Vagina (tissue), 2 donors: ENCODE results near the gene CRY2. TPM values are rescaled to one million over a fixed set of nuclear protein-coding genes. Genes with fewer than 3 reads are reported as not detected.

Experiments used
- DNase-seq, 2 donors: peaks; one replicate each; pipeline ENCODE4 v3.0.0-alpha.2; 2017; ENCODE audit errors: extremely low spot score in 2 of 2
- H3K27ac ChIP-seq: fragments of 200-600 bp; sonication (generic); one replicate; pipeline ENCODE4 v1.5.1; 2019
- H3K27me3 ChIP-seq: fragments of 200-600 bp; sonication (generic); one replicate; pipeline ENCODE4 v1.5.1; 2019
- H3K36me3 ChIP-seq, 2 donors: fragments of 200-600 bp; sonication (generic); one replicate each; pipeline ENCODE4 v1.5.1; 2017 to 2019
- H3K4me1 ChIP-seq: fragments of 200-600 bp; sonication (generic); one replicate; pipeline ENCODE4 v1.5.1; 2019
- H3K4me3 ChIP-seq, 2 donors: fragments of 200-600 bp; sonication (generic); 1 replicate in 1 of 2; 2 replicates in 1 of 2; pipeline ENCODE4 v1.5.1; 2016 to 2019
- H3K9me3 ChIP-seq: fragments of 200-600 bp; sonication (generic); one replicate; pipeline ENCODE4 v1.5.1; 2019
- POLR2A ChIP-seq, 2 donors: fragments of 450-650 bp; IDR thresholded peaks; one replicate each; pipeline ENCODE4 v1.6.1; 2017; ENCODE audit warnings: antibody characterized with exemption in 2 of 2, mild to moderate bottlenecking in 2 of 2, moderate library complexity in 2 of 2
- POLR2AphosphoS5 ChIP-seq, 2 donors: sonication (generic); formaldehyde crosslinking; IDR thresholded peaks; one replicate each; pipeline ENCODE4 v1.9.0; 2017; ENCODE audit warnings: antibody characterized with exemption in 2 of 2, mild to moderate bottlenecking in 2 of 2, low read depth in 1 of 2; ENCODE audit not compliant: insufficient read depth in 1 of 2
- intact Hi-C: fragments of 100-400 bp; cut with DNase I; formaldehyde crosslinking; loops from one replicate; pipeline ENCODE4 v1.15.1; 2023
- total RNA-seq: library from RNA; depleted of rRNA; stranded (reverse); fragments of >200 nt; gene quantifications from one replicate; pipeline ENCODE4 v1.2.3, GENCODE V29; 2016
- TF ChIP-seq, protein P1 (sequence below), 3 experiments: fragments of 450-650 bp in 2 of 3; fragments of 200-600 bp in 1 of 3; sonication (generic) in 1 of 3; IDR thresholded peaks; one replicate each; pipeline ENCODE4 v1.5.1; 2017 to 2019; ENCODE audit warnings: antibody characterized with exemption in 3 of 3, mild to moderate bottlenecking in 2 of 3, moderate library complexity in 2 of 3

CRY2 gene
- total RNA-seq, 1 donor from 2014 or later: 54.3 TPM

- H3K9me3 ChIP-seq: no peaks in the 10 kb centered on the region
- H3K4me1 ChIP-seq: peaks cover 8% of the 10 kb centered on the region
- TF ChIP-seq POLR2A (IDR thresholded peaks at IDR 0.05) (no peak), POLR2AphosphoS5 (IDR thresholded peaks at IDR 0.05; ENCODE audit: insufficient read depth in 1 of 2, low read depth in 1 of 2) (no peak)
- TF ChIP-seq, protein P1, sequence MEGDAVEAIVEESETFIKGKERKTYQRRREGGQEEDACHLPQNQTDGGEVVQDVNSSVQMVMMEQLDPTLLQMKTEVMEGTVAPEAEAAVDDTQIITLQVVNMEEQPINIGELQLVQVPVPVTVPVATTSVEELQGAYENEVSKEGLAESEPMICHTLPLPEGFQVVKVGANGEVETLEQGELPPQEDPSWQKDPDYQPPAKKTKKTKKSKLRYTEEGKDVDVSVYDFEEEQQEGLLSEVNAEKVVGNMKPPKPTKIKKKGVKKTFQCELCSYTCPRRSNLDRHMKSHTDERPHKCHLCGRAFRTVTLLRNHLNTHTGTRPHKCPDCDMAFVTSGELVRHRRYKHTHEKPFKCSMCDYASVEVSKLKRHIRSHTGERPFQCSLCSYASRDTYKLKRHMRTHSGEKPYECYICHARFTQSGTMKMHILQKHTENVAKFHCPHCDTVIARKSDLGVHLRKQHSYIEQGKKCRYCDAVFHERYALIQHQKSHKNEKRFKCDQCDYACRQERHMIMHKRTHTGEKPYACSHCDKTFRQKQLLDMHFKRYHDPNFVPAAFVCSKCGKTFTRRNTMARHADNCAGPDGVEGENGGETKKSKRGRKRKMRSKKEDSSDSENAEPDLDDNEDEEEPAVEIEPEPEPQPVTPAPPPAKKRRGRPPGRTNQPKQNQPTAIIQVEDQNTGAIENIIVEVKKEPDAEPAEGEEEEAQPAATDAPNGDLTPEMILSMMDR (IDR thresholded peaks at IDR 0.05): no peak
- H3K27ac ChIP-seq: no peak within 1 kb of the TSS
- intact Hi-C loops: no loop called here
- peaks cover 0 to 20% of the 10 kb centered on the region in 2 donors for H3K36me3 ChIP-seq
- DNase-seq: no peak
- H3K4me3 ChIP-seq: peak within 1 kb of the TSS; percentile 46 to 51
- no peaks in the 10 kb centered on the region for H3K27me3 ChIP-seq
These were observed 38.1 kb downstream of the CRY2 start, which contains the start of gene MAPK8IP1 for GRCh38 chr11:45885274-45885920. Gene MAPK8IP1, plus strand, starts transcription at chr11:45885651. Its CDS starts 170 bp downstream, at chr11:45885821.

DNA sequence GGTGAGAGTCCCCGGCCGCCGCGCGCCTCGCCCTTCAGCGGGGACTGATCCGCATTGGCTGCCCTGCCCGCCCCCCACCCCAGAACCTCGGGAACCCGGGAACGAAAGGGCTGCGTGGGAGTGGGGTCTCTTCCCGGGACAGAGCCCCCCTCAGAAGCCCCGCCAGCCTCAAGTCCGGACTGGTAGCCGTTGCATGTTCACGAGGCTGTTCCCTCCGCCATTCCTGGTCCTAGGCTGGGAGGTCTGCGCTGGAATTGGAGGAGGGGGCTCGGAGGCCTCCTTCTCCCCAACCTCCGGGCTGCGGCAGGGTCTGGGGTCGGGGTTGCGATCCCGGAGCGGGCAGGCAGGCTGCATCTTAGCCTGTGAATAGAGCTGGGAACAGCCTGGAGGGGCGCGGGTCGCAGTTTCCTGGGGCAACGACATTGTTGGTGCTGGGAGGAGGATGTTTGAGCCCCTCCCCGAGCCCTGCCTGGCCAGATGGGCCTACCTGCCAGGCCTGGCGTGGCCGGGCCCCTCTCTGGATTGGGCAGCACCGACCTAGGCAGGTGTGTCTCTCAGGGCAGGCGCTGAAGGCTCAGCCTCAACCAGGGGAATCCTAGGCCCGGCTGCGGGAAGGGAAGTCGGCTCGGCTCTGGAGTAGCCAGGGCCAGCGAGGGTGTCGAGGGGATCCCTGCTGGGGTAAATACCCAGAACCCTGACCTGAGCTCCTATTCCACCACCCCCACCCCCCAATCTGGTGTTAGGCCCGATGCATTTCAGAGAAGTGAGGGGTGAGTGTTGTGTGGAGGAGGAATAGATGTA lies 38.8 kb downstream of the CRY2 start:
- Histone ChIP-seq H3K27ac (no peak overlapping the region), H3K36me3 (peaks cover 0 to 13% of the 10 kb centered on the region in 2 donors), H3K9me3 (no peaks in the 10 kb centered on the region), H3K27me3 (no peaks in the 10 kb centered on the region), H3K4me3 (peak overlapping the region; percentile 46 to 51), H3K4me1 (peaks cover 8% of the 10 kb centered on the region)
- DNase-seq: no peak
- TF ChIP-seq POLR2A (IDR thresholded peaks at IDR 0.05): no peak
- TF ChIP-seq, protein P1 (IDR thresholded peaks at IDR 0.05): no peak
- no peak for TF ChIP-seq POLR2AphosphoS5 (IDR thresholded peaks at IDR 0.05; ENCODE audit: insufficient read depth in 1 of 2, low read depth in 1 of 2)
- intact Hi-C loops: no loop called here

DNA sequence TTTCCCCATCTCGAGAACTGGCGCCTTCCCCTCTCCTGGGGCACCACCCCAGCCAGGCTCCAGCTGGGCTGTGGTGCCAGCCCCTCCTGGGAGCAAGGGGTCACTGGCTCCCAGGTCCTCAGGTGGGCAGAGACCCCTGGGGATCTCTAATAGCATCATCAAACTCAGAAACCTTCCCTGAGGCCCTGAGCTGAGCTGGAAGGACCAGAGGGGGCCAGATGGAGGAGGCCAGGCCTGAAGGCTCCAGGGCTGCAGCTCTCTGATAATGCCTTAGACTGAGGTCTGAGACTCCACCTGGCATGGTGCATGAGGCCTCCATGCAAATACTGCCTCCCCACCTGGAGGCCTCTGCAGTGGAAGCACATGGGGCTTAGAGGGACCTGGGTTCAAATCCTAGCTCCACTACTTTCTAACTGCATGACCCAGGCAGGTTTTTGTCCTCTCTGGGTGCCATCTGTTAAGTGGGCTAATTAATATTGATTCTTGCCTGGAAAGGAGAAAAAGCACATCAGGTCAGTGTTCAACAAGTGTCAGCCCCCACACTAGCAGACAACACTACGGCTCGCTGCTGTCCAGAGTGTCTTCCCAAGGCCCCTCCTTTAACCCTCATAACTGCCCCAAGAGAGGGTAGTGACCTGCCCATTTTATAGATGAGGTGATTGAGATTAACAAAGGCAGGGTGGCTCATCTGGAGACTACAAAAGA lies 39.7 kb downstream of the CRY2 start:
- Histone ChIP-seq H3K4me1 (peaks cover 8% of the 10 kb centered on the region), H3K36me3 (peaks cover 0 to 4% of the 10 kb centered on the region in 2 donors), H3K9me3 (no peaks in the 10 kb centered on the region), H3K4me3 (no peak overlapping the region), H3K27ac (no peak overlapping the region), H3K27me3 (no peaks in the 10 kb centered on the region)
- TF ChIP-seq POLR2AphosphoS5 (IDR thresholded peaks at IDR 0.05; ENCODE audit: insufficient read depth in 1 of 2, low read depth in 1 of 2): no peak
- no peak for TF ChIP-seq POLR2A (IDR thresholded peaks at IDR 0.05)
- TF ChIP-seq, protein P1 (IDR thresholded peaks at IDR 0.05): no peak
- intact Hi-C loops: no loop called here
- no peak for DNase-seq

GRCh38 chr11:45887587-45887986 lies 40.3 kb downstream of the CRY2 start:
- intact Hi-C loops: no loop called here
- DNase-seq: no peak
- no peaks in the 10 kb centered on the region for H3K9me3 ChIP-seq
- TF ChIP-seq, protein P1 (IDR thresholded peaks at IDR 0.05): no peak
- TF ChIP-seq POLR2AphosphoS5 (IDR thresholded peaks at IDR 0.05; ENCODE audit: insufficient read depth in 1 of 2, low read depth in 1 of 2) (no peak), POLR2A (IDR thresholded peaks at IDR 0.05) (no peak)
- H3K27me3 ChIP-seq: no peaks in the 10 kb centered on the region
- peaks cover 8% of the 10 kb centered on the region for H3K4me1 ChIP-seq
- no peak overlapping the region for H3K4me3 ChIP-seq
- H3K27ac ChIP-seq: no peak overlapping the region
- no peaks in the 10 kb centered on the region for H3K36me3 ChIP-seq
